ENCODE data around the gene RNPEP. TPM values are rescaled to one million over a fixed set of nuclear protein-coding genes. Genes with fewer than 3 reads are reported as not detected.

Gene RNPEP
- total RNA-seq, 1 experiment from 2014 or later, result 99.8 TPM

DNA sequence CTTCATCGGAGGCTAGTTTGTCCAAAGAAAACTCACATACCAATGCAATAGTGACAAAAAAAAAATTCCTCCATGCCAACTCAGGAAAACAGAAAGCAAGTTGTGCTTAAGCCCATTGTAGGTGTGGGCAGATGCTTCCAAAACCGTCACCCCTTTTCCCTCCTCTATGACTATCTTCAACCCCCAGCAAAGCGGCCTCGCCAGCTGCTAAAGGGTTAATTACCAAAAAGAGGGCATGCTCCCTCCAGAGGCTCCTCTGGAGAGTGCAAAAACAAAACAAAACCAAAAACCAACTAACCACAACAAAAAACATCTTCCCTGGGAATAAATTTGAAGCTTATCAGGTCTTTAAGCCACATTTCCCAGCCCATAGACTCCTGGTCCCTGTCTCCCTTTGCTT, 37.3 kb upstream of the RNPEP start:
- POLR2A ChIA-PET, result interaction anchor here (0.8 kb wide), 1 partner anchor 9 kb away, joined by 3 read pairs; no protein-coding TSS in a partner anchor
- no peak for TF ChIP-seq SIN3A (IDR thresholded peaks at IDR 0.05; ENCODE audit: borderline replicate concordance, insufficient read depth, low read depth, low read length)
- TF ChIP-seq, protein P1, sequence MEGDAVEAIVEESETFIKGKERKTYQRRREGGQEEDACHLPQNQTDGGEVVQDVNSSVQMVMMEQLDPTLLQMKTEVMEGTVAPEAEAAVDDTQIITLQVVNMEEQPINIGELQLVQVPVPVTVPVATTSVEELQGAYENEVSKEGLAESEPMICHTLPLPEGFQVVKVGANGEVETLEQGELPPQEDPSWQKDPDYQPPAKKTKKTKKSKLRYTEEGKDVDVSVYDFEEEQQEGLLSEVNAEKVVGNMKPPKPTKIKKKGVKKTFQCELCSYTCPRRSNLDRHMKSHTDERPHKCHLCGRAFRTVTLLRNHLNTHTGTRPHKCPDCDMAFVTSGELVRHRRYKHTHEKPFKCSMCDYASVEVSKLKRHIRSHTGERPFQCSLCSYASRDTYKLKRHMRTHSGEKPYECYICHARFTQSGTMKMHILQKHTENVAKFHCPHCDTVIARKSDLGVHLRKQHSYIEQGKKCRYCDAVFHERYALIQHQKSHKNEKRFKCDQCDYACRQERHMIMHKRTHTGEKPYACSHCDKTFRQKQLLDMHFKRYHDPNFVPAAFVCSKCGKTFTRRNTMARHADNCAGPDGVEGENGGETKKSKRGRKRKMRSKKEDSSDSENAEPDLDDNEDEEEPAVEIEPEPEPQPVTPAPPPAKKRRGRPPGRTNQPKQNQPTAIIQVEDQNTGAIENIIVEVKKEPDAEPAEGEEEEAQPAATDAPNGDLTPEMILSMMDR (IDR thresholded peaks at IDR 0.05), result no peak; the same call in 1 of the 2 replicates
- TF ChIP-seq POLR2AphosphoS5 (IDR thresholded peaks at IDR 0.05; ENCODE audit: low read depth, low read length), result no peak
- TF ChIP-seq, protein P2, sequence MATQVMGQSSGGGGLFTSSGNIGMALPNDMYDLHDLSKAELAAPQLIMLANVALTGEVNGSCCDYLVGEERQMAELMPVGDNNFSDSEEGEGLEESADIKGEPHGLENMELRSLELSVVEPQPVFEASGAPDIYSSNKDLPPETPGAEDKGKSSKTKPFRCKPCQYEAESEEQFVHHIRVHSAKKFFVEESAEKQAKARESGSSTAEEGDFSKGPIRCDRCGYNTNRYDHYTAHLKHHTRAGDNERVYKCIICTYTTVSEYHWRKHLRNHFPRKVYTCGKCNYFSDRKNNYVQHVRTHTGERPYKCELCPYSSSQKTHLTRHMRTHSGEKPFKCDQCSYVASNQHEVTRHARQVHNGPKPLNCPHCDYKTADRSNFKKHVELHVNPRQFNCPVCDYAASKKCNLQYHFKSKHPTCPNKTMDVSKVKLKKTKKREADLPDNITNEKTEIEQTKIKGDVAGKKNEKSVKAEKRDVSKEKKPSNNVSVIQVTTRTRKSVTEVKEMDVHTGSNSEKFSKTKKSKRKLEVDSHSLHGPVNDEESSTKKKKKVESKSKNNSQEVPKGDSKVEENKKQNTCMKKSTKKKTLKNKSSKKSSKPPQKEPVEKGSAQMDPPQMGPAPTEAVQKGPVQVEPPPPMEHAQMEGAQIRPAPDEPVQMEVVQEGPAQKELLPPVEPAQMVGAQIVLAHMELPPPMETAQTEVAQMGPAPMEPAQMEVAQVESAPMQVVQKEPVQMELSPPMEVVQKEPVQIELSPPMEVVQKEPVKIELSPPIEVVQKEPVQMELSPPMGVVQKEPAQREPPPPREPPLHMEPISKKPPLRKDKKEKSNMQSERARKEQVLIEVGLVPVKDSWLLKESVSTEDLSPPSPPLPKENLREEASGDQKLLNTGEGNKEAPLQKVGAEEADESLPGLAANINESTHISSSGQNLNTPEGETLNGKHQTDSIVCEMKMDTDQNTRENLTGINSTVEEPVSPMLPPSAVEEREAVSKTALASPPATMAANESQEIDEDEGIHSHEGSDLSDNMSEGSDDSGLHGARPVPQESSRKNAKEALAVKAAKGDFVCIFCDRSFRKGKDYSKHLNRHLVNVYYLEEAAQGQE (IDR thresholded peaks at IDR 0.05; ENCODE audit: insufficient read depth in 1 of 2, low read depth in 2 of 2, low read length in 1 of 2), result no peak
- no peak for TF ChIP-seq TCF7L2 (IDR thresholded peaks at IDR 0.05; ENCODE audit: low read depth, low read length)
- H3K27ac ChIP-seq (ENCODE audit: low read length), result no peak overlapping the region
- no peaks in the 10 kb centered on the region for H3K36me3 ChIP-seq (ENCODE audit: control insufficient read depth, insufficient read depth, low read length)
- in situ Hi-C loops (cut with HindIII; ENCODE audit: low pct_unique_long_range_greater_than_20kb, low sequenced_read_pairs) (no loop called here), intact Hi-C loops (cut with micrococcal nuclease; ENCODE audit: unreplicated experiment) (no loop called here)
- no peaks in the 10 kb centered on the region for H3K9me3 ChIP-seq (ENCODE audit: control insufficient read depth, insufficient read depth, low read depth, low read length)
- H3K4me3 ChIP-seq (ENCODE audit: low read depth in 2 of 2, low read length in 2 of 2), result no peak overlapping the region
- no TSS peak for BruUV-seq (replicated peaks)
- ATAC-seq, result no peak
- H3K27me3 ChIP-seq (ENCODE audit: control insufficient read depth, insufficient read depth, low read length), result peaks cover 7% of the 10 kb centered on the region
- H3K4me1 ChIP-seq (ENCODE audit: control insufficient read depth, insufficient read depth, low read length), result no peaks in the 10 kb centered on the region; the same call in 1 of the 2 replicates
- CTCF ChIA-PET, result interaction anchor here (0.7 kb wide), 2 partner anchors 39 to 43 kb away, joined by 3 read pairs; no protein-coding TSS in a partner anchor
- DNase-seq (ENCODE audit: low read depth, low spot score), result no peak

DNA sequence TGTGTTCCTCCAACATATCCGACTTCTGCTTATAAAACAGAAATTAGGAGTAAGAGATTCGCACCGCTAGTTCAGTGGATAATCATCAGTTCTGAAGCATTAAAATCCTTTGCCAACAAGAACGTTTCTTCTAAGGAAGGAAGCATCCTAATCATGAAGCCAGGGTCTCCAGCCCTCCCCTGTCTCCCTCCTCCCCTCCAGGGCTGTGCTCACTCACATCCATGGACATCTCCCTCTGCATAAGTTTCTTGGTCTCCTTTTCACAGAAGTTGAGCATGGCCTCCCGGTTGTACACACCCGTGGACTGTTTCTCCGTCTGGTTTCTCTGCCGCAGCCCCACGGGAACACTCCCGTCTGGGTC, 36.6 kb upstream of the RNPEP start:
- Histone ChIP-seq H3K36me3 (ENCODE audit: control insufficient read depth, insufficient read depth, low read length) (no peaks in the 10 kb centered on the region), H3K4me1 (ENCODE audit: control insufficient read depth, insufficient read depth, low read length) (no peaks in the 10 kb centered on the region; the same call in 1 of the 2 replicates), H3K27ac (ENCODE audit: low read length) (no peak overlapping the region), H3K4me3 (ENCODE audit: low read depth in 2 of 2, low read length in 2 of 2) (peak overlapping the region in 1 of 2 experiments; percentile 24; a peak in 1 of 4 replicates), H3K9me3 (ENCODE audit: control insufficient read depth, insufficient read depth, low read depth, low read length) (no peaks in the 10 kb centered on the region), H3K27me3 (ENCODE audit: control insufficient read depth, insufficient read depth, low read length) (peaks cover 7% of the 10 kb centered on the region)
- ATAC-seq, result no peak
- intact Hi-C loops (cut with micrococcal nuclease; ENCODE audit: unreplicated experiment) (no loop called here), in situ Hi-C loops (cut with HindIII; ENCODE audit: low pct_unique_long_range_greater_than_20kb, low sequenced_read_pairs) (no loop called here)
- TF ChIP-seq POLR2AphosphoS5 (IDR thresholded peaks at IDR 0.05; ENCODE audit: low read depth, low read length) (no peak), SIN3A (IDR thresholded peaks at IDR 0.05; ENCODE audit: borderline replicate concordance, insufficient read depth, low read depth, low read length) (no peak)
- DNase-seq (ENCODE audit: low read depth, low spot score), result no peak
- ChIA-PET POLR2A (interaction anchor here (0.8 kb wide), 1 partner anchor 8 kb away, joined by 3 read pairs; no protein-coding TSS in a partner anchor), CTCF (interaction anchor here (0.7 kb wide), 1 partner anchor 43 kb away, joined by 3 read pairs; no protein-coding TSS in a partner anchor)
- no TSS peak for BruUV-seq (replicated peaks)

DNA sequence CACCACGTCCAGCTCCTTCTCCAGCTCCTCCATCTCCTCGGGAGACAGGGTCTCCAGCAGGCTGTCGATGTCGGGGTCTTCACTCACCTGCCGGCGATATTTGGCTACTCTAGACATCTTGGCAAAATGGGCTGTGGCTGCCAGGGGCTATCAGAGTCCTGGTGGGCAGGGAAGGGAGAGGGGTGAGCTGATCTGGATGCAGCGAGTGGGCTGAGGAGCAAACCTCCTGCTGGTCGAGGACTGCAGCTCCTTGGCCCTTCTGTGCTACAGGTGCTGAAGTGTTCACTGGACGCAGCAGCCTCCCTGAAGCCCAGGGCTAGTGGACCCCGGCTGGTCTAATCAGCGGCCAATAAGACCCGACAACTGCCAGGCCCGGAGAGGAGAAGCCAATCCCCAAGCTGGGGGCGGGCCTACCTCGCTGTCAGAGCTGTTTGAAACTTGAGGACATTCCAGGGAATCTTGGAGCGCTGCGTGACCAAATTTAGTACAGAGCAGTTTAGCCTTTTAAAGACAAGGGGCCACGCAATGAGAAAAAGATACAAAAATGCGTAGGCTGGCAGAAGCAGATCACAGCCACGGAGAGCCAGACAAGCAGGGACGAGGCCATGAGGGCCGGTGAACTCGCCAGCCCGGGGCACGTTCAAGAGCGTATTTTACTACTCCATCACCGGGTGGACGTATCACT, 36.1 kb upstream of the RNPEP start, which contains the start of gene LMOD1:
Gene LMOD1 (minus strand): TSS at position 325 of the 685 bp plus-strand sequence. CDS start 208 bp downstream, at position 117.
- TF ChIP-seq, protein P2 (IDR thresholded peaks at IDR 0.05; ENCODE audit: insufficient read depth in 1 of 2, low read depth in 2 of 2, low read length in 1 of 2), result no peak
- no peak for TF ChIP-seq SIN3A (IDR thresholded peaks at IDR 0.05; ENCODE audit: borderline replicate concordance, insufficient read depth, low read depth, low read length)
- TF ChIP-seq, protein P1 (IDR thresholded peaks at IDR 0.05), result no peak
- TF ChIP-seq TCF7L2 (IDR thresholded peaks at IDR 0.05; ENCODE audit: low read depth, low read length), result no peak
- no peak for TF ChIP-seq POLR2AphosphoS5 (IDR thresholded peaks at IDR 0.05; ENCODE audit: low read depth, low read length)
- intact Hi-C loops (cut with micrococcal nuclease; ENCODE audit: unreplicated experiment) (no loop called here), in situ Hi-C loops (cut with HindIII; ENCODE audit: low pct_unique_long_range_greater_than_20kb, low sequenced_read_pairs) (no loop called here)
- H3K27me3 ChIP-seq (ENCODE audit: control insufficient read depth, insufficient read depth, low read length), result peaks cover 7% of the 10 kb centered on the region
- H3K4me1 ChIP-seq (ENCODE audit: control insufficient read depth, insufficient read depth, low read length), result no peaks in the 10 kb centered on the region; the same call in 1 of the 2 replicates
- ATAC-seq (peak; percentile 35; the same call in 1 of the 2 replicates), DNase-seq (ENCODE audit: low read depth, low spot score) (no peak)
- no peaks in the 10 kb centered on the region for H3K36me3 ChIP-seq (ENCODE audit: control insufficient read depth, insufficient read depth, low read length)
- POLR2A ChIA-PET, result no interaction called here
- BruUV-seq (replicated peaks), result no TSS peak
- no peaks in the 10 kb centered on the region for H3K9me3 ChIP-seq (ENCODE audit: control insufficient read depth, insufficient read depth, low read depth, low read length)
- CTCF ChIA-PET, result no interaction called here
- H3K4me3 ChIP-seq (ENCODE audit: low read depth in 2 of 2, low read length in 2 of 2), result peak within 1 kb of the TSS in 1 of 2 experiments; percentile 24; a peak in 2 of 4 replicates
- no peak within 1 kb of the TSS for H3K27ac ChIP-seq (ENCODE audit: low read length)

Data from Panc1 (cell line).